SJSA1 (cell line): Measurements from ENCODE around the gene KLHL4. TPM values are rescaled to one million over a fixed set of nuclear protein-coding genes. Genes with fewer than 3 reads are reported as not detected.
"Not testable (repeated sequence)": the region's sequence is repeated elsewhere in the genome, so short reads cannot be mapped to it uniquely, and the experiment has no call there.

Source experiments
- DNase-seq, 2 experiments: peaks; one replicate each; pipeline ENCODE4 v3.0.0-alpha.2; 2015 to 2020; ENCODE audit warnings: low spot score in 2 of 2, low read depth in 1 of 2
- H3K27ac ChIP-seq: fragments of 250-450 bp; sonication (Bioruptor Pico); 2 replicates; pipeline ENCODE4 v1.5.1; 2020; ENCODE audit warnings: mild to moderate bottlenecking, moderate library complexity
- H3K27me3 ChIP-seq: fragments of 250-450 bp; sonication (Bioruptor Pico); replicated peaks from 2 replicates; pipeline ENCODE4 v1.5.1; 2020; ENCODE audit warnings: mild to moderate bottlenecking, moderate library complexity
- H3K36me3 ChIP-seq: fragments of 250-450 bp; sonication (Bioruptor Pico); 2 replicates; pipeline ENCODE4 v1.5.1; 2020; ENCODE audit warnings: mild to moderate bottlenecking
- H3K4me1 ChIP-seq: fragments of 250-450 bp; sonication (Bioruptor Pico); replicated peaks from 2 replicates; pipeline ENCODE4 v1.6.1; 2021; ENCODE audit warnings: mild to moderate bottlenecking
- H3K4me3 ChIP-seq: fragments of 250-450 bp; sonication (Bioruptor Pico); 2 replicates; pipeline ENCODE4 v1.5.1; 2020; ENCODE audit warnings: mild to moderate bottlenecking
- H3K9me3 ChIP-seq: fragments of 250-450 bp; sonication (Bioruptor Pico); replicated peaks from 2 replicates; pipeline ENCODE4 v1.5.1; 2020; ENCODE audit warnings: mild to moderate bottlenecking
- total RNA-seq: library from RNA; depleted of rRNA; stranded (reverse); fragments of >200 nt; shearing (Covaris generic); gene quantifications from 2 replicates; pipeline ENCODE4 v1.2.3, GENCODE V29; 2014

Gene KLHL4
- total RNA-seq, 1 experiment from 2014 or later: 3.9 TPM

DNA sequence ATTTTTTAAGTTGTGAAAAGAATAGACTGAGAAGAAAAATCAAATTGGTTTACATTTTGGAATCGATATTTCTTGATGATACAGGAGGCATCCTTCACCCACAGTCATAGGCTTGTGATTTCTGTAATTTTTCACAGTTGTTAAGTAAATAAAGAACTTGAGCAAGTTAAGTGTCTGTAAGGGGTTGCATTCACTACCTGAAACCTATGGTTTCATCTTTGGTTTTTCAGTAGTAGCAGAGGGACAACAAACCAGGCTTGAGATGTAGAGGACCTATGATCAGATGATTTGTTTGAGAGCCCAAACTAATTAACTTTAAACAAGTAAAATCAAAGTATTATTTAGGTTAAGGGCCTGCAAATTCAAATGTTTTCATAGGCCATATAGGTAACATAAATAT lies 175.6 kb downstream of the KLHL4 start:
- H3K27ac ChIP-seq: no peak overlapping the region
- H3K4me3 ChIP-seq: no peak overlapping the region
- no peaks in the 10 kb centered on the region for H3K9me3 ChIP-seq
- no peaks in the 10 kb centered on the region for H3K36me3 ChIP-seq
- H3K27me3 ChIP-seq: no peaks in the 10 kb centered on the region
- no peak for DNase-seq
- H3K4me1 ChIP-seq: no peaks in the 10 kb centered on the region

DNA sequence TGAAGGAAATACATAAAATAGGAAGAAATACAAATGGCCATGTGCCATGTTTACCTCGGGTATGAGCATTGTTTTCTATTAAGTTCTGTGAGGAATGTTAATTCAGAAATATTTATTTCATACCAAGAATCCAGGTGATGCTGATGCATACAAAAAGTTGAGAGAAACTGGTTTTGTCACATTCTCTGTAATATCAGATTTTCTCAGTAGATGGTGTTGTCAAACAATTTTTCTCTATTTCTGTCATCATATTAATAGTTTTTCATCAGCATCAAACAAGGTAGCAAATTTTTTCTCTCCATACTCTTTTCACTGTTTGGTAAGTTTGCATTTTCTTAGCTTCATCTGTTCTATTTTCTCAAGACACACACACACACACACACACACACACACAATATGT lies 179.8 kb downstream of the KLHL4 start:
- Histone ChIP-seq H3K9me3 (no peaks in the 10 kb centered on the region), H3K27ac (no peak overlapping the region), H3K27me3 (no peaks in the 10 kb centered on the region), H3K4me3 (no peak overlapping the region), H3K36me3 (no peaks in the 10 kb centered on the region), H3K4me1 (no peaks in the 10 kb centered on the region)
- no peak for DNase-seq

DNA sequence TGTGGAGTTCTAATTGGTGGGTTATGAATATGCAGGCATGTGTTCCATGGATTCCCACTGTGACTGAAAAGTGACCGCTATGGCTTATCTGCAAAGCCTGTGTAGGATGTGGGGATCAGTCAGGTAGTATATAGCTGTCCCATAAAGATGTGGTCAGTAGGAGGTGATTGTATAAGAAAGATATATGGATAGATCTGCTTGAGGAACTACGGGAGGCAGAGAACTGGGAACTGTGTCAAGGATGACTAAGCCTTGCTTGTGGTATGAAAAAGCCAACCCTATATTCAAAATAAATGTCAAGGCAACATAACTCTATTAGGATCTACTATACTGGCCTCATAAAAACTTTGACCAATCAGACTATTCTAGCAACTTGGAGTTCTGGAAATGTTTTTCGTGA lies 185.2 kb downstream of the KLHL4 start:
- Histone ChIP-seq H3K9me3 (no peaks in the 10 kb centered on the region), H3K4me1 (no peaks in the 10 kb centered on the region), H3K4me3 (no peak overlapping the region), H3K36me3 (no peaks in the 10 kb centered on the region), H3K27ac (no peak overlapping the region), H3K27me3 (no peaks in the 10 kb centered on the region)
- no peak for DNase-seq

DNA sequence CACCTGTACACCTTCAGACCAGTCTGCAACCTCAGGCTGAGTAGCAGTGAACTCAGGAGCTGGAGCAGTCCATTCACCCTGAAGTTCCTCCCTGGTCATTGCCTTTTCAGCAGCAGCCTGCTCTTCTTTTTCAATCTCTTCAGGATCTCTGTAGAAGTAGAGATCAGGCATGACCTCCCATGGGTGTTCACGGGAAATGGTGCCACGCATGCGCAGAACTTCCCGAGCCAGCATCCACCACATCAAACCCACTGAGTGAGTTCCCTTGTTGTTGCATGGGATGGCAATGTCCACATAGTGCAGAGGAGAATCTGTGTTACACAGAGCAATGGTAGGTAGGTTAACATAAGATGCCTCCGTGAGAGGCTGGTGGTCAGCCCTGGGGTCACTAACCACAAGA lies 185.9 kb downstream of the KLHL4 start:
- H3K27ac ChIP-seq, H3K4me1 ChIP-seq, H3K27me3 ChIP-seq, H3K36me3 ChIP-seq, H3K4me3 ChIP-seq, DNase-seq, H3K9me3 ChIP-seq: not testable (repeated sequence)

DNA sequence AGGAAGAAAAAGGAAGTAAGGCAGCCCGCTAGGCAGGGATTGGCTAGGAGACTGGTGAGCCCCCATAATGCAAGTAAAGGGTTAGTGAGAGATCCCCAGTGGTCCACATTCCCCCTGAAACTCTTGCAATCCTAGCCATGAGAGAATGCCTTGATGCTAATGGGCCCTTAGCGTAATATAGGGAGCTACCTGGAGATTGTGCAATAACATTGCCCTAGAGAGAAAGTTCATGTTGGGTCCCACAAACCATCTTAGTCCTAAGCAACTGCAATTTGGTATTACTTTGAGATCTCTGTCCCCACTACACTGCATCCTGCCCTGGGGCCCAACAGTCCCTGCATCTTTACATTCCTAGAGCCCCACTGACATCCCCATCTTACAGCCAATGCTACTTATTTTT lies 188.5 kb downstream of the KLHL4 start:
- Histone ChIP-seq H3K4me1 (no peaks in the 10 kb centered on the region), H3K27me3 (no peaks in the 10 kb centered on the region), H3K4me3 (no peak overlapping the region), H3K27ac (no peak overlapping the region), H3K9me3 (no peaks in the 10 kb centered on the region), H3K36me3 (no peaks in the 10 kb centered on the region)
- no peak for DNase-seq

DNA sequence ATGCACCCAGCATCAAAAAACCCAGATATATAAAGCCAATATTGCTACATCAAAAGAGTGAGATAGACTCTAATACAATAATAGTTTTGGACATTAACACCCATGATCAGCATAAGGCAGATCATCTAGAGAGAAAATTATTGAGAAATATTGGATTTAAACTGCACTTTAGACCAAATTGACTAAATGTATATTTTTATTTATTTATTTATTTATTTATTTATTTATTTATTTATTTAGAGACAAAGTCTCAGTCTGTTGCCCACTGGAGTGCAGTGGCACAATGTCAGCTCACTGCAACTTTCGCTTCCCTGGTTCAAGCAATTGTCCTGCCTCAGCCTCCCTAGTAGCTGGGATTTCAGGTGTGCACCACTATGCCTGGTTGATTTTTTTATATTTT lies 193.0 kb downstream of the KLHL4 start:
- Histone ChIP-seq H3K9me3 (no peaks in the 10 kb centered on the region), H3K27me3 (no peaks in the 10 kb centered on the region), H3K4me1 (no peaks in the 10 kb centered on the region), H3K27ac (no peak overlapping the region), H3K36me3 (no peaks in the 10 kb centered on the region), H3K4me3 (no peak overlapping the region)
- DNase-seq: no peak
